Measurements from ENCODE around the gene SEMA3C.
A peak's percentile ranks its signal among the peaks of the same experiment; 100 is the strongest.

SEMA3C gene

GRCh38 chr7:80847895-80848294 is 71.0 kb downstream of the SEMA3C start:
- DNase-seq, result no peak

- DNase-seq, result no peak
Observed at GRCh38 chr7:80847027-80847426, 71.8 kb downstream of the SEMA3C start.

DNA sequence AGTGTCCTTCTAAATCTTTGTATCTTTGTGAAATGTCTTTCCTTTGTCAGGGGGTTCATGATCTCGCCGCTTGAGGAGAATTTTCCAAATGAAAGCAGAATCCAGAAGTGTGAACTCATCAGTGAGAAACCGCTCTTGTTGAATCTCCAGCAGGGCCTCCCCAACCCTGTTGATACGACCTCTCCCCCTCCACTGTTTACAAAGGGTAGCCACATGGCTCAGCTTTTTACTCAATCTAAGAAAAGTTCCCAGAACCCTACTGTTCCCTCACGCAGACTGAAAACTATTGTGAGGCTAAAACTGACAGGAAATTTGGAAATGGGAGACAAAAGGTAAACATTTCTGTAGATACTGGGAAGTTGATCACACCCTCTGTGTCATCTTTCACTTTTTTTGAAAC is 73.9 kb downstream of the SEMA3C start:
- DNase-seq, result no peak

- DNase-seq, result no peak
Observed at GRCh38 chr7:80843018-80843677, 75.7 kb downstream of the SEMA3C start.

DNA sequence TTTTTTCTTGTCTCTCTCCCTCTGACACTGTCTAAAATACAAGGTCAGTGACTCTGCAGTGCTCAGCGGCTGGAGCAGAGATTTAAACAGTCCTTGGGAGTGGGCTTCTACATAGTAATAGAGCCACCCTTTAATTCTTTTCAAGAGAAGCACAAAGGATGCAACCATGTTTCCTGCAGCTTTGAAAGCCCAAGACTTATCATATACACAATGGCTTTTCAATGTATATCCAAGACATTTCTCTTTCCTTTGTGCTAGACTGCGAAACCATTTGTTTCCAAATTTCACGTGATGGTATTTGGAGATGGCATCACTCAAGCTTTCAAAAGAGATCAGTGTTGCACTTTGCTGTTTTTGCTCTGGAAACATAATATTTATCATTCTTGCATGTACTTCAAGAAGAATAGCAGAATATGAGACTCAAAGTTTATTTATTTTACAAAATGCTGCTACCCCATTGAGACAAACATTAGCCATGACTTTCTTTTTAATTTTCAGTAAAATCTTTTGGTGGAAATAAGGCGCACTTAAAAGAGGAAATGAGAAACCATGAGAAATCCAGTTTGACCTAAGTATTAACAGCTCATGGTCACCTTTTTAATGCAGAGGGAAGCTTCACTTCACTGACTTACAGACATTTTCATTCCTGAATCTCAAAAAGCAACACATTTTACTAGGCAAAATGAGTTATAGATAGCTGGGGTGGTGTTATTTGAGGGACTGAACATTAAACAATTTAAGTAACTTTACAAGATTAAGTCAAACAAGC is 76.6 kb downstream of the SEMA3C start:
- peak; percentile 8 for DNase-seq

DNA sequence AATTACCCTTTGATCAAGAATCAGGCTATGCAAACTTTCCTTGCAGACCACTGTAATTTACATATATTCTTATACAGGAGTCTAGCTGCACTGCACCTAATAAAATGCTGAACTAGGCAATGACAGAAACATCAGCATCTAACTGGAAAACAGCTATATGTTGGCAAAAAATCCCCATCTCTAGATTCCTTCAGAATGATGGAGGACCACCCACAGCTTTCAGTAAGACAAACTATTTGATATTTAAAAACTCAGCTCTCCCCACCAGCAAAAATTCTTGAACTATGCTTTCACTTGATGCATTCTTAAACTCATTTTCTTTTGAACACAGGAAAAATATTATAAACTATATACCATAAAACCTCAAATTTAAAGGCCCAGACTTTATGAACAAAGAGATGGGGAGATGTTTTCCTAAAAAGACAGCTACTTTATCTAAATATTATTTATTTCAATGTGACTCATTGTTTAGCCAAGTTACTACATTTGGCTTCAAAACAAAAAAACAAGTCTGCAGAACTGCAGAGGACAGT is 77.4 kb downstream of the SEMA3C start:
- DNase-seq, result no peak

- DNase-seq, result no peak
Observed at GRCh38 chr7:80840681-80841080, 78.2 kb downstream of the SEMA3C start.

GRCh38 chr7:80839855-80840254 is 79.0 kb downstream of the SEMA3C start:
- no peak for DNase-seq

DNA sequence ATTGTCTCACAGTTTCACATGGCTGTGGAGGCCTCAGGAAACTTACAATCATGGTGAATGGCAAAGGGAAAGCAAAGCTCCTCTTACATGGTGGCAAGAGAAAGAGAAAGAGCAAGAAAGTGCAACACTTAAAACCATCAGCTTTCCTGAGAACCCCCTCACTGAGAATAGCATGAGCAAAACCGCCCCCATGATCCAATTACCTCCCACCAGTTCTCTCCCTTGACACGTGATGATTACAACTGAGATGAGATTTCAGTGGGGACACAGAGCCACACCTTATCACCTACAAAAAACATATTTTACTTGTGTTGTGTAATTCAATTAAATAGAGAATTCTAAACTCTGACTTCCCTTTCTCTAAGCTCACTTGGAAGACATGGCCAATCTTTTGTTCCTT is 80.2 kb downstream of the SEMA3C start:
- no peak for DNase-seq

- no peak for DNase-seq
Observed at GRCh38 chr7:80837345-80837744, 81.5 kb downstream of the SEMA3C start.

DNA sequence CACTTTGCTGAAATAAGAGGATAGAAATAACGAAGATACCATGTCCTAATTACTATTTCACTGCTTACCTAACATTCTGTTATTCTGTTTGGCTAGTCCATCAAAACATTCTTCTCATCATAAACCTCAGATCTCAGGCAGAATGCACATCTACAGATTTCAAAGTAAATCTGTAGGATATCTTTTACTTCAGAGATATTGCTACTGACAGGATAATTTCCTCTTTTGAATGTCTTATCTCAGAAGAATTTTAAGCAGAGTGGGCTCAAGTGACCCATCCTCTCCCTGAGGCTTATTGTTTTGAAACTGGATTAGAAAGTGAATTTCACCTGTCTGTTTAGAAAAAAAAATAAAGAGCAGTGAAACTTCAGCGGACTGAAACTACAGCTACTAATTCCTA is 83.6 kb downstream of the SEMA3C start:
- DNase-seq, result no peak

DNA sequence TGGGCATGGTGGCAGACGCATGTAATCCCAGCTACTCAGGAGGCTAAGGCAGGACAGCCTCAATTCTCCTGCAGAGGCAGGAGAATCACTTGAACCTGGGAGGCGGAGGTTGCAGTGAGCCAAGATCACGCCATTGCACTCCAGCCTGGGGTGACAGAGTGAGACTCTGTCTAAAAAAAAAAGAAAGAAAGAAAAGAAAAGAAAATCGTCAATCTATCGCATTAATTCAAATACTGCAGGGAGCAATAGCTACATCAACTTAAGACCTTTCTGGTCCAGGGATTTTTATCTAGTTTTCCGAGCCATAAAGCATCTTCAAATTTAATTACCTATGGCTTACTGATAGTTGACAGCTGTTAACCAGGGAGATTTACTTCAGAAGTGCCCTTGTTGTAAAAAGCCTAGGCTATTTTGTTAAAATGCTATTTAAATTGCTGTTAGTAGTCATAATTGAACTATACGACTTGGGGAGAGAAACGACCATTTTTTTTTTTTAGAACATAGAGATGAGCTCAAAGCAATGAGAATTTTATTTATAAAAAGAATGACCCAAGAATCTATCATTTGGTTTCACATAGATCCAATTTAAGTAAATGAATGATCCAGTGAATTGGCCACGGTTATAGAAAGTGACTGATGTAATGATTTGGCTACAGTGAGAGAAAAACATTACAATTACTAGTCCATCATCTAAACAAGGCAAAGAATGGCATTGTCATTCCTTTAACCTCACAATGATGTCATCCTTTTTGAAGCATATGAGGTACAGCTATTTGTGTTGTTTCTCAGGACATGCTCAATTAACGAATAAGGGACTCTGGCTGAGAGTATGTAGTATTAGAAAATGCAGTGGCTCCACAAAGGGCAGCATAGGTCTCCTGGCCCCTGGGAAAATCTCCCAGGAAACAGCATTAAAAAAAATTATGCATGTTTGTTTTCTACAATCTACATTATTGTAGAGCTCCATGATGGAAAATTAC is 85.3 kb downstream of the SEMA3C start:
- no peak for DNase-seq

DNA sequence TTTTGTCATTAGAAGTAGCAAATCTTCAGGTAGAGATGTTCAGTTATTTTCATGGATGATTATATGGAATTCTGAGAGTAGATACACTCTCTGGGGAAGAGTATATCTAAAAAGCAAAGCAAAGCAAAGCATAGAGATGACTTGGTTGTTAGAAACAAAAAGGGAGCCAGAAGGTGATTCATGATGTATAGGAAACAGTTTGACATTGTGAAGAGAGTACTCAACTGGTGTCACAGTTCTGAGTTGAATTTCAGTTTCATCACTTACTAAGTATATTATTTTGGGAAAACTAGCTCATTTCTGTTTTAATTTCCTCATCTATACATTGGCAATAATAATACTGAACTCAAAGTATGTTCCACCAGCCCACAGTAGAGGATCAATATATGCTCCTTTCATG is 86.8 kb downstream of the SEMA3C start:
- no peak for DNase-seq

GRCh38 chr7:80830584-80831285 is 88.1 kb downstream of the SEMA3C start:
- no peak for DNase-seq

GRCh38 chr7:80830010-80830409 is 88.8 kb downstream of the SEMA3C start:
- peak; percentile 71 for DNase-seq

- no peak for DNase-seq
Observed at GRCh38 chr7:80829527-80829926, 89.3 kb downstream of the SEMA3C start.

DNA sequence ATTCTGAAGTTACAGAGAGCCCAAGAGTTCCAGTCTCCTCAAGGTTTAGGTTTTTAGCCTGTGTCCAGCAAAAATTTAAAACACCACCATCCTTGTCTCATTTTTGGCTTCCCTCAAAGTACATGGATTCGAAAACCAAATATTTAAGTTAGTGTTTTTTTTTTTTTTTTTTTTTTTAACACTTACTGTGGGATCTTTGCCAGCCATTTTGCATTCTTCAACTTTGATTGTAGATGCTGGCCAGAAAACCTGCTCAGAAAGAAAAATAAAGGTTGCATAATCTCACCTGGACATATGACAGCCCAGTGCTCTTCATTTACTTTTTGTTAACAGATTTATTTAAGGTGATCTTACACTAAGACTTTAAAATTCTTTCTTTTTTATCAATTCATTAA is 91.6 kb downstream of the SEMA3C start:
- no peak for DNase-seq

- no peak for DNase-seq
Observed at GRCh38 chr7:80826520-80827238, 92.2 kb downstream of the SEMA3C start.

DNA sequence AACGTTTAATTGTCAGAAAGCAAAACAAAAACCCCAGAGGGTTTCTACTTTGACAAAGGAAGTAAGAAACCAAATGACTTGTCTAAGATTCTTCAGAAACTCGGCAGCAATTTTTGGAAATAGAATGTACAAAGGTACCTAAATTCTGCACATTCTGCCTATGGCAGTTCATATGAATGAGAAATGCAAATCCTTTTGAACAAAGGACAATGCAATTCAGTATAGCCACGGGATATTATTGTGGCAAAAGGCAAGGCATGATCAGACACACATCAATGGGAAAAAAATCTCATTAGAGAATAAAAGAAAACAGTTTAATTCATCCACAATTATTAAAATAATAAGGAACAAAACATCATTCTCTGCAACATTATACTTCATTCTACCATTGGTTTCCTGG is 93.4 kb downstream of the SEMA3C start:
- DNase-seq, result no peak

GRCh38 chr7:80824253-80824652 is 94.6 kb downstream of the SEMA3C start:
- no peak for DNase-seq

DNA sequence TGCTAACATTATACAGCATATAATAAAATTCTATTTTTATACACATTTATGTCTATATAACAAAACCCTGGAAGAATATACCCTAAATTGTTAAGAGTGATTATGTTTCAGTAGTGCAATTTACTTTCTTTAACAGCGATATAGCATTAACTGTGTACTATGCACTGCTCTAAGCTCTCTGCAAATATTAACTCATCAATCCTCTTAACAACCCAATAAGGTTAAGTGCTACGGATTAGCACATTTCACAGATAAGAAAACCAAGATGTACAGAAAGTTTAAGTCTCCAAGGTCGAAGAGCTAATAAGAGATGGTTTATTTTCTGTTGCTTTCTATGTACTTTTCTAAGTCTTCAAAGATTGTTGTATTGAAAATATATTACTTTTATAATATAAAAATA is 95.8 kb downstream of the SEMA3C start:
- DNase-seq, result no peak

DNA sequence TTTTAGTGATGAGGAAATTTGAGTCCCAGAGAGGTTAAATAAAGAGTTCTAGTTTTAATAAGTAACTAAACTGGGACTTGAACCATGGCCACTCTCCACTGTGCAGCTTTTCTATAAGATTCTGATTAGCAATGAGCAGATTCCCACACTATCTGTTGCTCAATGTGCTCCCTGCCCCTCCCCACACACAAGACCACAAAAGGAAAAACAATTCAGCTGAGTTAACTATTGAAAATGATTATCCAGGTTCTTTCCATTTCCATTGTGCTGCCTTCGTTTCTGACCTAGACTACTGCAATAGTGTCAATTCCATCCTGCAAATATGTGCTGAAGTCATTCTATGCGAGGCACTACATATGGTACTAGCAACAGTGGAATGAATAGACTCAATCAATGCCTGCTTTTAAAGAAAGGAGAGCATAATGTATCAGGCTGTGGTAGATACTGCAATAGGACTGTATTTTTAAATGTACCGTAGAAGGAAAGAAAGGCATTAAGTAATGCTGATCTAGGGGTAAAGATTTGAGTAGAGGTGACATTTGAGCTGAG is 97.0 kb downstream of the SEMA3C start:
- DNase-seq, result no peak

Data from MV-4-11 (cell line).